ENCODE results near the gene RPN1.

GRCh38 chr3:128578346-128578745 is 72.3 kb downstream of the RPN1 start:
- no peak for TF ChIP-seq CTCF (IDR thresholded peaks at IDR 0.05; ENCODE audit: borderline replicate concordance, extremely low read depth, low read length, poor library complexity, severe bottlenecking)
- no peak for TF ChIP-seq EZH2 (IDR thresholded peaks at IDR 0.05; ENCODE audit: borderline replicate concordance, low read depth, low read length, severe bottlenecking)

All from DND-41 (cell line).